Endothelial cell (in vitro differentiated cells): Measurements from ENCODE around the gene PTCD2. TPM values are rescaled to one million over a fixed set of nuclear protein-coding genes. Genes with fewer than 3 reads are reported as not detected.

Experiments
- DNase-seq: peaks from one replicate; pipeline ENCODE4 v3.0.0; 2021; ENCODE audit warnings: low spot score
- H3K27ac Mint-ChIP-seq: one replicate; pipeline ENCODE4 v1.8.0; 2021; ENCODE audit warnings: mixed read lengths, inconsistent platforms; ENCODE audit not compliant: unreplicated experiment
- H3K27me3 Mint-ChIP-seq: one replicate; pipeline ENCODE4 v1.8.0; 2021; ENCODE audit warnings: mild to moderate bottlenecking, moderate library complexity, mixed read lengths, inconsistent platforms; ENCODE audit not compliant: unreplicated experiment
- H3K36me3 Mint-ChIP-seq: one replicate; pipeline ENCODE4 v1.8.0; 2021; ENCODE audit warnings: mild to moderate bottlenecking, low read depth, mixed read lengths, inconsistent platforms; ENCODE audit not compliant: unreplicated experiment
- H3K4me1 Mint-ChIP-seq: one replicate; pipeline ENCODE4 v1.8.0; 2021; ENCODE audit warnings: mild to moderate bottlenecking, mixed read lengths, inconsistent platforms; ENCODE audit not compliant: unreplicated experiment
- H3K4me3 Mint-ChIP-seq: one replicate; pipeline ENCODE4 v1.8.0; 2021; ENCODE audit warnings: mild to moderate bottlenecking, mixed read lengths, inconsistent platforms; ENCODE audit not compliant: unreplicated experiment
- H3K9me3 Mint-ChIP-seq: one replicate; pipeline ENCODE4 v1.8.0; 2021; ENCODE audit warnings: mixed read lengths, inconsistent platforms; ENCODE audit not compliant: unreplicated experiment
- total RNA-seq: library from RNA; stranded (reverse); fragmentation: NEBNext Ultra II Directional; extraction: Animal tissue kit (Norgen Biotek cat#: 25700); gene quantifications from one replicate; pipeline ENCODE4 v1.2.1, GENCODE V29; 2021; ENCODE audit not compliant: unreplicated experiment
- TF ChIP-seq, protein P1 (sequence below): fragments of 200-600 bp; sonication (generic); IDR thresholded peaks from one replicate; pipeline ENCODE4 v1.5.0; 2021; ENCODE audit warnings: antibody characterized with exemption; ENCODE audit not compliant: unreplicated experiment

Gene PTCD2
- total RNA-seq, 1 donor from 2014 or later = 7.5 TPM

DNA sequence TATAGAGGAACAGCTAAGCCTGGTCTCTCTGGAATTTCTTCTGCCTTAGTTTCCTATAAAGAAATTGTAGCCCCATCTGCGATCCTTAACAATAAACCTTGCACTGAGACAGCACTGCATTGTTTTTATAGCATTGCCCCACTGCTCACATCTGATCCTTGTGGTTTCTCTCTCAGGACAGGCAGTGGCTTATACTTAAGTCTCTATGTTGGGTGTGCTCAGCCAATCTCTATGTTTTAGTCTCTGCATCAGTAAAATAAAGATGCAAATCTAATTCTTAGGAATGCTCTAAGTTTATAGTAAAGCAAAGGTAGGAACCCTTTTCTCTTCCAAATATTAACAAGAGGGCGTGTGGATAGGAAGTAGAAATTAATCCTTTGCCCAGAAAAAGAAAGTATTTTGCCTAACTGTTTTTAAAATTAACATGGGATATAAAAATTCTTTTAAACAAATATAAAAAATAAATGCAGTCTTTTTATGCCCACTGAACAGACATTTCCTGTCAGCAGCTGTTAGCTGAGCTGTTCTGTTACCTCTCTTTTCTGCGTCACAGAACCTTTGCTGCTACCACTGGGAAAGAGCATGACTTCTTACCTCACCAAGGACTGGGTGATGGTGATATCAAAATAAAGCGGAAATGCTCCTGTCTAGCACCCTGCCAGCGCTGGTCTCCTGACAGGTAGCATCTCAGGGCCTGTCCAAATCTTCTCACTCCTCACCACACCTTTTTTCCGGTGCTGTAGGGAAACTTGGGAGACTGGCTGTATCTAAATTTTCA is 29.6 kb upstream of the PTCD2 start:
- Mint-ChIP-seq H3K4me3 (no peak overlapping the region), H3K27me3 (peaks cover 2% of the 10 kb centered on the region), H3K27ac (no peak overlapping the region), H3K4me1 (no peaks in the 10 kb centered on the region), H3K36me3 (peaks cover 11% of the 10 kb centered on the region), H3K9me3 (no peaks in the 10 kb centered on the region)
- TF ChIP-seq, protein P1, sequence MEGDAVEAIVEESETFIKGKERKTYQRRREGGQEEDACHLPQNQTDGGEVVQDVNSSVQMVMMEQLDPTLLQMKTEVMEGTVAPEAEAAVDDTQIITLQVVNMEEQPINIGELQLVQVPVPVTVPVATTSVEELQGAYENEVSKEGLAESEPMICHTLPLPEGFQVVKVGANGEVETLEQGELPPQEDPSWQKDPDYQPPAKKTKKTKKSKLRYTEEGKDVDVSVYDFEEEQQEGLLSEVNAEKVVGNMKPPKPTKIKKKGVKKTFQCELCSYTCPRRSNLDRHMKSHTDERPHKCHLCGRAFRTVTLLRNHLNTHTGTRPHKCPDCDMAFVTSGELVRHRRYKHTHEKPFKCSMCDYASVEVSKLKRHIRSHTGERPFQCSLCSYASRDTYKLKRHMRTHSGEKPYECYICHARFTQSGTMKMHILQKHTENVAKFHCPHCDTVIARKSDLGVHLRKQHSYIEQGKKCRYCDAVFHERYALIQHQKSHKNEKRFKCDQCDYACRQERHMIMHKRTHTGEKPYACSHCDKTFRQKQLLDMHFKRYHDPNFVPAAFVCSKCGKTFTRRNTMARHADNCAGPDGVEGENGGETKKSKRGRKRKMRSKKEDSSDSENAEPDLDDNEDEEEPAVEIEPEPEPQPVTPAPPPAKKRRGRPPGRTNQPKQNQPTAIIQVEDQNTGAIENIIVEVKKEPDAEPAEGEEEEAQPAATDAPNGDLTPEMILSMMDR = no peak
- DNase-seq = no peak

DNA sequence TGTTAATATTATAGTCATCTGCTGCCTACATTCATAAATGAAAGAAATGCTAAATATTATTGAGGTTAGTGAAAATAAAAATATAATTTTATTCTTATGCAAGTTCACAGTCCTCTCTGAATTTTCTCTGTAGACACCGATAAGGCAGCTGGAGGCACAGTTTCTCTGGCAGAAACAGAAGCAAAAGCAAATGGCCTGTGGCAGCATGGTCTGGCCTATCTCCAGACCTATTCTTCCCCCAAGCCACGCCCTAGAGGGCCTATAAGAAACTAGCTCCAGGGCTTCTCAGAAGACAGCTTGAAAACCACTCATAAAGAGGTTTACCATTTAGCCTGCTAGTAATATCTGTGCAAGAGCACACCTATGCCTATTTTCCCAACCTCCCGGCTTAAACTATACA is 28.6 kb upstream of the PTCD2 start:
- TF ChIP-seq, protein P1 = no peak
- Mint-ChIP-seq H3K4me3 (no peak overlapping the region), H3K9me3 (no peaks in the 10 kb centered on the region), H3K36me3 (peaks cover 11% of the 10 kb centered on the region), H3K27ac (no peak overlapping the region), H3K27me3 (peaks cover 2% of the 10 kb centered on the region), H3K4me1 (no peaks in the 10 kb centered on the region)
- DNase-seq = no peak

- Mint-ChIP-seq H3K36me3 (peaks cover 10% of the 10 kb centered on the region), H3K4me3 (no peak overlapping the region), H3K27ac (no peak overlapping the region), H3K9me3 (no peaks in the 10 kb centered on the region), H3K27me3 (peaks cover 2% of the 10 kb centered on the region), H3K4me1 (no peaks in the 10 kb centered on the region)
- TF ChIP-seq, protein P1 = no peak
- DNase-seq = no peak
Observed at GRCh38 chr5:72292411-72292810, 27.8 kb upstream of the PTCD2 start.

DNA sequence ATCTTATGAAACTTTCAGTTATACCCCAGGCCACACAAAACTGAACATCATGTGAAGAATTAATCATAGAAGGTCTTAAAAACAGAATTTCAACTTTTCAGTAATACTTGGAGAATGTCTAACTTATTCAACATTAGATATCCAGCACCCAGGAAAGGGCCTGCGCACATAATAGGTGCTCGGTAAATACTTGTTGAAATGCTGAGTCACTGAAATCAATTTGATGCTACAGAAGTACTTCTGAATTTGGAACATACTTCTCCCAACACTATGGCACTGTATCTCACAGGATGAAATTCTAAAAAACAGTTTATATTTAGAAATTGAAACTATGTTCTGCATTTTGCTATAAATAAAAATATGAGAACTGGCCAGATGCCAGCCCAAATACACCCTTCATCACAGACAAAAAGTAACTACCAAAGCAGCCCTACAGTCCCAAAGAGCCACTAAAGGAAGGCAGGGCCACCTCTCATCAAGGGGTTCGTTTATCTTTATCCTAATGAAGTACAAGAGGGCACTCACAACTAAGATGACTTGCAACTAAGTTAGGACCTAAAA is 26.6 kb upstream of the PTCD2 start:
- TF ChIP-seq, protein P1 = no peak

GRCh38 chr5:72294473-72294872 is 25.7 kb upstream of the PTCD2 start:
- H3K27me3 Mint-ChIP-seq = no peaks in the 10 kb centered on the region
- no peaks in the 10 kb centered on the region for H3K36me3 Mint-ChIP-seq
- no peak for DNase-seq
- H3K27ac Mint-ChIP-seq = no peak overlapping the region
- H3K4me3 Mint-ChIP-seq = no peak overlapping the region
- no peaks in the 10 kb centered on the region for H3K4me1 Mint-ChIP-seq
- TF ChIP-seq, protein P1 = no peak
- H3K9me3 Mint-ChIP-seq = no peaks in the 10 kb centered on the region

More for the DNA sequence above, 26.6 kb upstream of the PTCD2 start:
- Mint-ChIP-seq H3K4me1 (no peaks in the 10 kb centered on the region), H3K4me3 (no peak overlapping the region), H3K27me3 (no peaks in the 10 kb centered on the region), H3K9me3 (no peaks in the 10 kb centered on the region), H3K36me3 (peaks cover 2% of the 10 kb centered on the region), H3K27ac (no peak overlapping the region)
- DNase-seq = no peak
